HEK293 (cell line): ENCODE measurements around the gene VOPP1.
"Not testable (repeated sequence)": the region's sequence is repeated elsewhere in the genome, so short reads cannot be mapped to it uniquely, and the experiment has no call there.

Source experiments
- CTCF ChIA-PET: fragments of 350-600 bp; formaldehyde crosslinking; extraction: SDS; loops from one replicate; lab custom pipeline; 2021; ENCODE audit warnings: antibody characterized with exemption; lab: Yijun Ruan, JAX
- POLR2A ChIA-PET: fragments of 300-600 bp; formaldehyde crosslinking; extraction: SDS; loops from one replicate; lab custom pipeline; 2020; ENCODE audit warnings: antibody characterized with exemption, inconsistent platforms; lab: Yijun Ruan, JAX
- H3K27ac ChIP-seq: fragments of 200-500 bp; sonication (Bioruptor generic); 2 replicates; pipeline ENCODE4 v1.5.1; 2014; ENCODE audit warnings: low read depth, low read length, control low read depth, inconsistent platforms; ENCODE audit errors: extremely low read depth
- H3K36me3 ChIP-seq, 2 experiments: fragments of 200-500 bp in 1 of 2; sonication (Bioruptor generic) in 1 of 2; 1 replicate in 1 of 2; 2 replicates in 1 of 2; pipeline ENCODE4 v1.5.1; 2014 to 2017; ENCODE audit warnings: inconsistent platforms in 2 of 2, low read length in 2 of 2; ENCODE audit not compliant: control insufficient read depth in 2 of 2, insufficient read depth in 1 of 2
- H3K4me1 ChIP-seq: fragments of 200-500 bp; sonication (Bioruptor generic); 2 replicates; pipeline ENCODE4 v1.5.1; 2014; ENCODE audit warnings: mild to moderate bottlenecking, low read length, inconsistent platforms; ENCODE audit not compliant: control insufficient read depth, insufficient read depth
- H3K4me3 ChIP-seq: 2 replicates; pipeline ENCODE4 v1.5.1; 2011; ENCODE audit warnings: low read depth, mild to moderate bottlenecking, control low read depth, low read length, moderate library complexity
- H3K9me3 ChIP-seq: fragments of 200-500 bp; sonication (Bioruptor generic); 2 replicates; pipeline ENCODE4 v1.5.1; 2014; ENCODE audit warnings: low read depth, low read length, inconsistent platforms; ENCODE audit not compliant: control insufficient read depth, insufficient read depth
- ATF2 ChIP-seq: fragments of 450-650 bp; formaldehyde crosslinking; IDR thresholded peaks from 2 replicates; pipeline ENCODE4 v1.5.1; 2016; ENCODE audit warnings: missing biosample characterization, missing genetic modification characterization, low read depth
- PRDM6 ChIP-seq: fragments of 450-650 bp; formaldehyde crosslinking; IDR thresholded peaks from 2 replicates; pipeline ENCODE4 v1.5.1; 2017; ENCODE audit warnings: missing biosample characterization, missing genetic modification characterization
- ZBTB6 ChIP-seq: fragments of 450-650 bp; formaldehyde crosslinking; IDR thresholded peaks from 2 replicates; pipeline ENCODE4 v1.5.1; 2017; ENCODE audit warnings: missing biosample characterization, missing genetic modification characterization
- ZNF202 ChIP-seq: fragments of 450-650 bp; formaldehyde crosslinking; IDR thresholded peaks from 2 replicates; pipeline ENCODE4 v1.5.1; 2016; ENCODE audit warnings: missing biosample characterization, missing genetic modification characterization, borderline replicate concordance
- ZNF211 ChIP-seq: fragments of 450-650 bp; formaldehyde crosslinking; IDR thresholded peaks from 2 replicates; pipeline ENCODE4 v1.5.1; 2016; ENCODE audit warnings: low read depth, missing biosample characterization, missing genetic modification characterization
- ZNF223 ChIP-seq: fragments of 450-650 bp; formaldehyde crosslinking; IDR thresholded peaks from 2 replicates; pipeline ENCODE4 v1.5.1; 2016; ENCODE audit warnings: missing biosample characterization, missing genetic modification characterization
- ZNF274 ChIP-seq, 2 experiments: fragments of 200-500 bp in 1 of 2; fragments of 450-650 bp in 1 of 2; sonication (Bioruptor generic) in 1 of 2; formaldehyde crosslinking in 1 of 2; IDR thresholded peaks; 2 replicates each; pipeline versions ENCODE4 v1.5.1 to v1.6.1; 2014 to 2016; ENCODE audit warnings: borderline replicate concordance in 1 of 2, inconsistent platforms in 1 of 2, low read length in 1 of 2, missing biosample characterization in 1 of 2, missing genetic modification characterization in 1 of 2
- ZNF311 ChIP-seq: fragments of 450-650 bp; formaldehyde crosslinking; IDR thresholded peaks from 2 replicates; pipeline ENCODE4 v1.5.1; 2017; ENCODE audit warnings: missing biosample characterization, missing genetic modification characterization, borderline replicate concordance
- ZNF426 ChIP-seq: fragments of 450-650 bp; formaldehyde crosslinking; IDR thresholded peaks from 2 replicates; pipeline ENCODE4 v1.5.1; 2017; ENCODE audit warnings: missing biosample characterization, missing genetic modification characterization, mild to moderate bottlenecking, inconsistent platforms, moderate library complexity
- ZNF501 ChIP-seq: fragments of 450-650 bp; formaldehyde crosslinking; IDR thresholded peaks from 2 replicates; pipeline ENCODE4 v1.5.1; 2016; ENCODE audit warnings: missing biosample characterization, missing genetic modification characterization
- ZNF629 ChIP-seq: fragments of 450-650 bp; formaldehyde crosslinking; IDR thresholded peaks from 2 replicates; pipeline ENCODE4 v1.5.1; 2017; ENCODE audit warnings: missing biosample characterization, missing genetic modification characterization
- ZNF692 ChIP-seq: fragments of 450-650 bp; formaldehyde crosslinking; IDR thresholded peaks from 2 replicates; pipeline ENCODE4 v1.5.1; 2016; ENCODE audit warnings: missing biosample characterization, missing genetic modification characterization
- ZNF76 ChIP-seq: fragments of 450-650 bp; formaldehyde crosslinking; IDR thresholded peaks from 2 replicates; pipeline ENCODE4; 2016; ENCODE audit warnings: low read depth, missing biosample characterization, missing genetic modification characterization, borderline replicate concordance
- TF ChIP-seq, protein P1 (sequence below): fragments of 450-650 bp; IDR thresholded peaks from 2 replicates; pipeline ENCODE4 v1.5.1; 2018; ENCODE audit warnings: missing biosample characterization, mild to moderate bottlenecking, missing genetic modification characterization
- TF ChIP-seq, protein P2 (sequence below): fragments of 450-650 bp; formaldehyde crosslinking; IDR thresholded peaks from 2 replicates; pipeline ENCODE4 v1.5.1; 2016; ENCODE audit warnings: missing biosample characterization, missing genetic modification characterization, borderline replicate concordance

VOPP1 gene

GRCh38 chr7:55587687-55588378 is 15.5 kb upstream of the VOPP1 start:
- TF ChIP-seq ZNF426 (tag by site-specific recombination), result no peak
- no peak for TF ChIP-seq ZNF629 (tag by site-specific recombination)
- H3K9me3 ChIP-seq, result no peaks in the 10 kb centered on the region
- H3K4me1 ChIP-seq, result no peaks in the 10 kb centered on the region
- no peak overlapping the region for H3K4me3 ChIP-seq
- CTCF ChIA-PET, result no interaction called here
- H3K27ac ChIP-seq, result no peak overlapping the region
- POLR2A ChIA-PET, result no interaction called here
- H3K36me3 ChIP-seq, result no peaks in the 10 kb centered on the region

GRCh38 chr7:55582656-55583055 is 10.4 kb upstream of the VOPP1 start:
- H3K4me1 ChIP-seq, H3K36me3 ChIP-seq, H3K4me3 ChIP-seq, POLR2A ChIA-PET, H3K9me3 ChIP-seq, H3K27ac ChIP-seq: not testable (repeated sequence)
- CTCF ChIA-PET, result interaction anchor here (1.8 kb wide), 1 partner anchor 11 kb away, joined by 11 read pairs; no protein-coding TSS in a partner anchor

DNA sequence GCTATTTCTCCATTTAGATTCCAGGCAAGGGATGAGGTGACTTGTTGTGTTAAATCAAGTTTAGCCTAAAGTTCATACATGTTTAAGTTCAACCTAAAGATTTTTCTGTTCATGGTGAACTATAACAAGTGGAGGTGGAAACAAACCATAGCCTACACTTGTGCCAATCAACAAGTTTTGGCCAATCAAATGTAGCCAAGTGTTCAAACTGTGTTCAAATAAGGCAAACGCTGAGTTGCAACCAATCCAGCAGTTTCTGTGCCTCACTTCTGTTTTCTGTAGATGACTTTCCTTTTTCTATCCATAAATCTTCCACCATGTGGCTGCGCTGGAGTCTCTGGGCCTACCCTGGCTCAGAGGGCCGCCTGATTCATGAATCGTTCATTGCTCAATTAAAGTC is 4.5 kb upstream of the VOPP1 start:
- TF ChIP-seq ZNF76 (no peak), ZNF692 (tag by site-specific recombination) (no peak), ZNF501 (no peak), PRDM6 (no peak)
- CTCF ChIA-PET, result no interaction called here
- no peaks in the 10 kb centered on the region for H3K9me3 ChIP-seq

DNA sequence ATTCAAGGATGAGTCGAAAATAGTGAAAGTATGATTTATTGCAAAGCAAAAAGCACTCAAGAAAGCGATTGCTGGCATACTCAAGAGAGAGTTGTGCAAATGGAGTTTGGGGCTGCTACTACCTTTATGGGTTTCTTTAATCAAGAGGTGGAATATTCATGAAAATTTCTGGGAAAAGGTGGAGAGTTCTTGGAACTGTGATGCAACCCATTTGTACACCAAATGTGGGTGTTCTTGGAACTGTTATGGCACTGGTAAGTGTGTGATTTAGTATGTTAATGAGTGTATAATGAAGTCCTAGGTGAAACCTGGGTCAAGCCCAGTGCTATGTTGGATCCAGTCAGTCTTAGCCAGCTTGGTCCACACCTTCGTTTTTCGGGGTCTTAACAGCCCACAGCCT is 3.4 kb upstream of the VOPP1 start:
- no peaks in the 10 kb centered on the region for H3K9me3 ChIP-seq
- H3K36me3 ChIP-seq, result no peaks in the 10 kb centered on the region
- ChIA-PET CTCF (no interaction called here), POLR2A (no interaction called here)
- H3K4me3 ChIP-seq, result no peak overlapping the region
- H3K27ac ChIP-seq, result no peak overlapping the region
- peaks cover 5% of the 10 kb centered on the region; the same call in 1 of the 2 replicates for H3K4me1 ChIP-seq
- TF ChIP-seq ATF2 (tag by site-specific recombination) (no peak), ZNF211 (tag by site-specific recombination) (no peak), ZNF311 (tag by site-specific recombination) (no peak), ZNF274 (IDR thresholded peaks at IDR 0.05; ENCODE audit: low read length) (no peak), ZNF274 (tag by site-specific recombination; IDR thresholded peaks at IDR 0.05; ENCODE audit: borderline replicate concordance) (no peak), ZNF202 (tag by site-specific recombination) (no peak), ZBTB6 (no peak), ZNF223 (tag by site-specific recombination) (no peak)
- TF ChIP-seq, protein P1, sequence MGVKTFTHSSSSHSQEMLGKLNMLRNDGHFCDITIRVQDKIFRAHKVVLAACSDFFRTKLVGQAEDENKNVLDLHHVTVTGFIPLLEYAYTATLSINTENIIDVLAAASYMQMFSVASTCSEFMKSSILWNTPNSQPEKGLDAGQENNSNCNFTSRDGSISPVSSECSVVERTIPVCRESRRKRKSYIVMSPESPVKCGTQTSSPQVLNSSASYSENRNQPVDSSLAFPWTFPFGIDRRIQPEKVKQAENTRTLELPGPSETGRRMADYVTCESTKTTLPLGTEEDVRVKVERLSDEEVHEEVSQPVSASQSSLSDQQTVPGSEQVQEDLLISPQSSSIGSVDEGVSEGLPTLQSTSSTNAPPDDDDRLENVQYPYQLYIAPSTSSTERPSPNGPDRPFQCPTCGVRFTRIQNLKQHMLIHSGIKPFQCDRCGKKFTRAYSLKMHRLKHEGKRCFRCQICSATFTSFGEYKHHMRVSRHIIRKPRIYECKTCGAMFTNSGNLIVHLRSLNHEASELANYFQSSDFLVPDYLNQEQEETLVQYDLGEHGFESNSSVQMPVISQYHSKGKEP (tag by site-specific recombination), result no peak
- TF ChIP-seq, protein P2, sequence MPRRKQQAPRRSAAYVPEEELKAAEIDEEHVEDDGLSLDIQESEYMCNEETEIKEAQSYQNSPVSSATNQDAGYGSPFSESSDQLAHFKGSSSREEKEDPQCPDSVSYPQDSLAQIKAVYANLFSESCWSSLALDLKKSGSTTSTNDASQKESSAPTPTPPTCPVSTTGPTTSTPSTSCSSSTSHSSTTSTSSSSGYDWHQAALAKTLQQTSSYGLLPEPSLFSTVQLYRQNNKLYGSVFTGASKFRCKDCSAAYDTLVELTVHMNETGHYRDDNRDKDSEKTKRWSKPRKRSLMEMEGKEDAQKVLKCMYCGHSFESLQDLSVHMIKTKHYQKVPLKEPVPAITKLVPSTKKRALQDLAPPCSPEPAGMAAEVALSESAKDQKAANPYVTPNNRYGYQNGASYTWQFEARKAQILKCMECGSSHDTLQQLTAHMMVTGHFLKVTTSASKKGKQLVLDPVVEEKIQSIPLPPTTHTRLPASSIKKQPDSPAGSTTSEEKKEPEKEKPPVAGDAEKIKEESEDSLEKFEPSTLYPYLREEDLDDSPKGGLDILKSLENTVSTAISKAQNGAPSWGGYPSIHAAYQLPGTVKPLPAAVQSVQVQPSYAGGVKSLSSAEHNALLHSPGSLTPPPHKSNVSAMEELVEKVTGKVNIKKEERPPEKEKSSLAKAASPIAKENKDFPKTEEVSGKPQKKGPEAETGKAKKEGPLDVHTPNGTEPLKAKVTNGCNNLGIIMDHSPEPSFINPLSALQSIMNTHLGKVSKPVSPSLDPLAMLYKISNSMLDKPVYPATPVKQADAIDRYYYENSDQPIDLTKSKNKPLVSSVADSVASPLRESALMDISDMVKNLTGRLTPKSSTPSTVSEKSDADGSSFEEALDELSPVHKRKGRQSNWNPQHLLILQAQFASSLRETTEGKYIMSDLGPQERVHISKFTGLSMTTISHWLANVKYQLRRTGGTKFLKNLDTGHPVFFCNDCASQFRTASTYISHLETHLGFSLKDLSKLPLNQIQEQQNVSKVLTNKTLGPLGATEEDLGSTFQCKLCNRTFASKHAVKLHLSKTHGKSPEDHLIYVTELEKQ (tag by site-specific recombination), result no peak

More for the DNA sequence above, 4.5 kb upstream of the VOPP1 start:
- Histone ChIP-seq H3K4me1 (peaks cover 5% of the 10 kb centered on the region; the same call in 1 of the 2 replicates), H3K4me3 (no peak overlapping the region), H3K27ac (no peak overlapping the region), H3K36me3 (no peaks in the 10 kb centered on the region)
- POLR2A ChIA-PET, result no interaction called here
